ENCODE data around the gene ELK4.

ELK4 gene

GRCh38 chr1:205610036-205610435 lies 21.8 kb downstream of the ELK4 start:
- H3K9me2 ChIP-seq (replicated peaks; ENCODE audit: low read depth, low read length) = no peaks in the 10 kb centered on the region
- no peak overlapping the region for H3K4me2 ChIP-seq (ENCODE audit: low read depth, low read length, poor library complexity, severe bottlenecking)
- H3K27me3 ChIP-seq (ENCODE audit: insufficient read depth, low read length, poor library complexity, severe bottlenecking) = no peaks in the 10 kb centered on the region
- no peaks in the 10 kb centered on the region for H3K9me3 ChIP-seq (ENCODE audit: insufficient read depth, low read depth, low read length)
- peaks cover 51% of the 10 kb centered on the region for H3K79me2 ChIP-seq (ENCODE audit: insufficient read depth, low read length)
- no peaks in the 10 kb centered on the region for H3F3A ChIP-seq (ENCODE audit: low read depth)
- H3K4me3 ChIP-seq (ENCODE audit: low read length, poor library complexity, severe bottlenecking) = no peak overlapping the region
- peaks cover 58% of the 10 kb centered on the region for H3K36me3 ChIP-seq (ENCODE audit: insufficient read depth, low read length)
- H4K20me1 ChIP-seq (ENCODE audit: insufficient read depth, low read length, poor library complexity, severe bottlenecking) = peaks cover 22% of the 10 kb centered on the region
- H3K4me1 ChIP-seq (ENCODE audit: insufficient read depth, low read length, poor library complexity, severe bottlenecking) = peaks cover 5% of the 10 kb centered on the region
- no peak overlapping the region for H2AFZ ChIP-seq (ENCODE audit: low read length)
- TF ChIP-seq CTCF (conservative IDR thresholded peaks at IDR 0.05; ENCODE audit: low read length) (no peak), EZH2phosphoT487 (IDR thresholded peaks at IDR 0.05; ENCODE audit: borderline replicate concordance) (no peak)
- no peak overlapping the region for H3K9ac ChIP-seq (ENCODE audit: low read depth, low read length, poor library complexity, severe bottlenecking)

- Histone ChIP-seq H3K27me3 (ENCODE audit: insufficient read depth, low read length, poor library complexity, severe bottlenecking) (no peaks in the 10 kb centered on the region), H3K9ac (ENCODE audit: low read depth, low read length, poor library complexity, severe bottlenecking) (no peak overlapping the region), H3K9me3 (ENCODE audit: insufficient read depth, low read depth, low read length) (no peaks in the 10 kb centered on the region), H4K20me1 (ENCODE audit: insufficient read depth, low read length, poor library complexity, severe bottlenecking) (peaks cover 7% of the 10 kb centered on the region), H3K4me1 (ENCODE audit: insufficient read depth, low read length, poor library complexity, severe bottlenecking) (no peaks in the 10 kb centered on the region), H3K9me2 (replicated peaks; ENCODE audit: low read depth, low read length) (no peaks in the 10 kb centered on the region), H3K36me3 (ENCODE audit: insufficient read depth, low read length) (peaks cover 38% of the 10 kb centered on the region; the same call in 1 of the 2 replicates), H3K4me2 (ENCODE audit: low read depth, low read length, poor library complexity, severe bottlenecking) (no peak overlapping the region), H3K79me2 (ENCODE audit: insufficient read depth, low read length) (peaks cover 21% of the 10 kb centered on the region), H2AFZ (ENCODE audit: low read length) (no peak overlapping the region), H3K4me3 (ENCODE audit: low read length, poor library complexity, severe bottlenecking) (no peak overlapping the region), H3F3A (ENCODE audit: low read depth) (no peaks in the 10 kb centered on the region)
- TF ChIP-seq EZH2phosphoT487 (IDR thresholded peaks at IDR 0.05; ENCODE audit: borderline replicate concordance) = no peak
- no peak for TF ChIP-seq CTCF (conservative IDR thresholded peaks at IDR 0.05; ENCODE audit: low read length)
These were observed 26.8 kb downstream of the ELK4 start for GRCh38 chr1:205604825-205605505.

GRCh38 chr1:205604059-205604458 lies 27.8 kb downstream of the ELK4 start:
- no peak overlapping the region for H3K4me3 ChIP-seq (ENCODE audit: low read length, poor library complexity, severe bottlenecking)
- H3K9ac ChIP-seq (ENCODE audit: low read depth, low read length, poor library complexity, severe bottlenecking) = no peak overlapping the region
- TF ChIP-seq EZH2phosphoT487 (IDR thresholded peaks at IDR 0.05; ENCODE audit: borderline replicate concordance) (no peak), CTCF (conservative IDR thresholded peaks at IDR 0.05; ENCODE audit: low read length) (no peak)
- H4K20me1 ChIP-seq (ENCODE audit: insufficient read depth, low read length, poor library complexity, severe bottlenecking) = peaks cover 1% of the 10 kb centered on the region
- no peaks in the 10 kb centered on the region for H3F3A ChIP-seq (ENCODE audit: low read depth)
- H3K4me2 ChIP-seq (ENCODE audit: low read depth, low read length, poor library complexity, severe bottlenecking) = no peak overlapping the region
- H3K79me2 ChIP-seq (ENCODE audit: insufficient read depth, low read length) = peaks cover 12% of the 10 kb centered on the region; the same call in 1 of the 2 replicates
- no peaks in the 10 kb centered on the region for H3K27me3 ChIP-seq (ENCODE audit: insufficient read depth, low read length, poor library complexity, severe bottlenecking)
- no peak overlapping the region for H2AFZ ChIP-seq (ENCODE audit: low read length)
- H3K9me2 ChIP-seq (replicated peaks; ENCODE audit: low read depth, low read length) = no peaks in the 10 kb centered on the region
- no peaks in the 10 kb centered on the region for H3K9me3 ChIP-seq (ENCODE audit: insufficient read depth, low read depth, low read length)
- no peaks in the 10 kb centered on the region for H3K4me1 ChIP-seq (ENCODE audit: insufficient read depth, low read length, poor library complexity, severe bottlenecking)
- peaks cover 46% of the 10 kb centered on the region; the same call in 1 of the 2 replicates for H3K36me3 ChIP-seq (ENCODE audit: insufficient read depth, low read length)
